CD4-positive, alpha-beta T cell (primary cell): Measurements from ENCODE around the gene PAK3. TPM values are rescaled to one million over a fixed set of nuclear protein-coding genes. Genes with fewer than 3 reads are reported as not detected.

Source experiments
- ATAC-seq: fragments of 200-7000 bp; cut with Tn5 transposase; one replicate; pipeline ENCODE4 v1.10.0; 2022; ENCODE audit warnings: mild to moderate bottlenecking; ENCODE audit not compliant: poor library complexity
- CTCF ChIA-PET: fragments of 350-600 bp; sonication (Branson Sonifier 250); formaldehyde crosslinking; loops from one replicate; lab custom pipeline; 2021; ENCODE audit warnings: antibody characterized with exemption, inconsistent platforms; lab: Charles Lee
- POLR2A ChIA-PET: fragments of 350-600 bp; sonication (Branson Sonifier 250); formaldehyde crosslinking; loops from one replicate; lab custom pipeline; 2021; ENCODE audit warnings: antibody characterized with exemption, inconsistent platforms; lab: Charles Lee
- DNase-seq, 14 experiments: peaks; one replicate each; pipeline ENCODE4 v3.0.0-alpha.2; 2013 to 2020; ENCODE audit warnings: mixed read lengths in 2 of 14
- H3K27ac ChIP-seq, 2 donors: one replicate each; pipeline versions ENCODE4 v1.5.1 to v1.7.0; 2013; ENCODE audit warnings: low read length in 2 of 2, low read depth in 1 of 2, mild to moderate bottlenecking in 1 of 2
- H3K27me3 ChIP-seq, 2 experiments: 1 replicate in 1 of 2; 2 replicates in 1 of 2; pipeline versions ENCODE4 v1.6.1 to v1.7.0; 2013; ENCODE audit warnings: low read length in 2 of 2, control low read depth in 1 of 2, mild to moderate bottlenecking in 1 of 2, moderate library complexity in 1 of 2; ENCODE audit not compliant: insufficient read depth in 2 of 2, control insufficient read depth in 1 of 2
- H3K36me3 ChIP-seq: one replicate; pipeline ENCODE4 v1.6.1; 2013; ENCODE audit warnings: low read length, control low read depth; ENCODE audit not compliant: insufficient read depth
- H3K4me1 ChIP-seq: one replicate; pipeline ENCODE4 v1.6.1; 2013; ENCODE audit warnings: low read length, control low read depth; ENCODE audit not compliant: insufficient read depth
- H3K4me3 ChIP-seq: one replicate; pipeline ENCODE4 v1.5.1; 2013; ENCODE audit warnings: mild to moderate bottlenecking, low read length, moderate library complexity
- H3K9me3 ChIP-seq, 2 experiments: 1 replicate in 1 of 2; 2 replicates in 1 of 2; pipeline versions ENCODE4 v1.6.1 to v1.7.0; 2013; ENCODE audit warnings: low read length in 2 of 2, mild to moderate bottlenecking in 2 of 2, control low read depth in 1 of 2, moderate library complexity in 1 of 2; ENCODE audit not compliant: control insufficient read depth in 1 of 2, insufficient read depth in 1 of 2
- H3K27ac Mint-ChIP-seq: one replicate; pipeline ENCODE4 v1.8.0; 2020; ENCODE audit warnings: mixed read lengths
- H3K27me3 Mint-ChIP-seq: one replicate; pipeline ENCODE4 v1.8.0; 2021; ENCODE audit warnings: mixed read lengths
- H3K36me3 Mint-ChIP-seq: one replicate; pipeline ENCODE4 v1.8.0; 2021; ENCODE audit warnings: low read depth, mixed read lengths
- H3K4me1 Mint-ChIP-seq: one replicate; pipeline ENCODE4 v1.8.0; 2021; ENCODE audit warnings: low read depth, mixed read lengths
- H3K4me3 Mint-ChIP-seq: one replicate; pipeline ENCODE4 v1.8.0; 2020; ENCODE audit warnings: mild to moderate bottlenecking, mixed read lengths
- H3K9me3 Mint-ChIP-seq: one replicate; pipeline ENCODE4 v1.8.0; 2020; ENCODE audit warnings: mixed read lengths
- CTCF ChIP-seq: fragments of 200-600 bp; IDR thresholded peaks from one replicate; pipeline ENCODE4 v1.8.0; 2022; ENCODE audit warnings: antibody characterized with exemption, mild to moderate bottlenecking
- intact Hi-C, 2 experiments: fragments of 100-400 bp; cut with DNase I in 1 of 2; cut with micrococcal nuclease in 1 of 2; formaldehyde crosslinking; loops; one replicate each; pipeline versions ENCODE4 v1.15.1 to v1.9.0; 2023 to 2025; cut with DNase I, micrococcal nuclease
- total RNA-seq, 174 experiments: library from RNA in 2 of 174; stranded (reverse) in 2 of 174; gene quantifications; one replicate each; pipeline ENCODE4 v1.2.3 and lab custom pipeline; 2021 to 2026

The PAK3 gene
- total RNA-seq, 2 experiments from 2014 or later: 1.5 to 1.9 TPM

- H3K4me3 Mint-ChIP-seq: no peak overlapping the region
These were observed 7.3 kb downstream of the PAK3 start for GRCh38 chrX:111103246-111103645.

GRCh38 chrX:111110098-111110775 is 14.2 kb downstream of the PAK3 start:
- Mint-ChIP-seq H3K4me1 (no peaks in the 10 kb centered on the region), H3K9me3 (no peaks in the 10 kb centered on the region), H3K4me3 (no peak overlapping the region), H3K27me3 (no peaks in the 10 kb centered on the region), H3K36me3 (no peaks in the 10 kb centered on the region), H3K27ac (no peak overlapping the region)
- DNase-seq (no peak), ATAC-seq (no peak)
- no peak for TF ChIP-seq CTCF
- no peaks in the 10 kb centered on the region for H3K36me3 ChIP-seq
- H3K9me3 ChIP-seq: no peaks in the 10 kb centered on the region
- intact Hi-C loops: no loop called here
- no peaks in the 10 kb centered on the region for H3K4me1 ChIP-seq
- ChIA-PET POLR2A (no interaction called here), CTCF (interaction anchor here (1.0 kb wide), 1 partner anchor 10 kb away, joined by 3 read pairs; no protein-coding TSS in a partner anchor)
- H3K27ac ChIP-seq: no peak overlapping the region
- H3K27me3 ChIP-seq: no peaks in the 10 kb centered on the region
- no peak overlapping the region for H3K4me3 ChIP-seq

More at GRCh38 chrX:111103246-111103645, 7.3 kb downstream of the PAK3 start:
- Histone ChIP-seq H3K27ac (no peak overlapping the region), H3K27me3 (no peaks in the 10 kb centered on the region), H3K4me3 (no peak overlapping the region), H3K36me3 (no peaks in the 10 kb centered on the region), H3K9me3 (no peaks in the 10 kb centered on the region), H3K4me1 (peaks cover 14% of the 10 kb centered on the region)
- H3K27me3 Mint-ChIP-seq: no peaks in the 10 kb centered on the region
- ChIA-PET CTCF (no interaction called here), POLR2A (no interaction called here)
- H3K27ac Mint-ChIP-seq: no peak overlapping the region
- H3K36me3 Mint-ChIP-seq: no peaks in the 10 kb centered on the region
- intact Hi-C loops: loop anchor here in 1 of 2 experiments (5.0 kb wide), 1 partner anchor 111 kb away; no protein-coding TSS in a partner anchor
- ATAC-seq (no peak), DNase-seq (no peak)
- peaks cover 13% of the 10 kb centered on the region for H3K4me1 Mint-ChIP-seq
- no peaks in the 10 kb centered on the region for H3K9me3 Mint-ChIP-seq
- TF ChIP-seq CTCF: no peak

- CTCF ChIA-PET: interaction anchor here (1.1 kb wide), 1 partner anchor 14 kb away, joined by 3 read pairs; no protein-coding TSS in a partner anchor
These were observed 18.8 kb downstream of the PAK3 start for GRCh38 chrX:111114806-111115205.

More at GRCh38 chrX:111114806-111115205, 18.8 kb downstream of the PAK3 start:
- Mint-ChIP-seq H3K4me3 (no peak overlapping the region), H3K27ac (no peak overlapping the region), H3K27me3 (no peaks in the 10 kb centered on the region), H3K36me3 (no peaks in the 10 kb centered on the region), H3K9me3 (no peaks in the 10 kb centered on the region), H3K4me1 (no peaks in the 10 kb centered on the region)
- DNase-seq: no peak
- intact Hi-C loops: no loop called here
- POLR2A ChIA-PET: no interaction called here
- Histone ChIP-seq H3K9me3 (no peaks in the 10 kb centered on the region), H3K27me3 (no peaks in the 10 kb centered on the region), H3K4me1 (no peaks in the 10 kb centered on the region), H3K4me3 (no peak overlapping the region), H3K36me3 (no peaks in the 10 kb centered on the region), H3K27ac (no peak overlapping the region)
- ATAC-seq: no peak
- no peak for TF ChIP-seq CTCF
